GM19397 (cell line): ENCODE data around the gene THOC6.

ENCODE experiments used
- ATAC-seq: cut with Tn5 transposase; IDR thresholded peaks from one replicate; pipeline ENCODE4 v1.9.1; 2021; ENCODE audit warnings: mild to moderate bottlenecking, moderate library complexity; ENCODE audit not compliant: unreplicated experiment

Gene THOC6

GRCh38 chr16:2991566-2992261, 32.1 kb upstream of the THOC6 start:
- ATAC-seq, result no peak

- ATAC-seq, result no peak
Observed at GRCh38 chr16:2992383-2993081, 31.3 kb upstream of the THOC6 start.

GRCh38 chr16:2996298-2996697, 27.5 kb upstream of the THOC6 start:
- no peak for ATAC-seq

- no peak for ATAC-seq
Observed at GRCh38 chr16:2999929-3000328, 23.9 kb upstream of the THOC6 start.

GRCh38 chr16:3000540-3000939, 23.3 kb upstream of the THOC6 start:
- no peak for ATAC-seq

GRCh38 chr16:3001316-3001715, 22.5 kb upstream of the THOC6 start:
- ATAC-seq, result no peak

GRCh38 chr16:3003582-3004270, 20.1 kb upstream of the THOC6 start:
- peak; percentile 91 for ATAC-seq

GRCh38 chr16:3004319-3004718, 19.5 kb upstream of the THOC6 start:
- ATAC-seq, result peak; percentile 10

- no peak for ATAC-seq
Observed at GRCh38 chr16:3004781-3005284, 19.0 kb upstream of the THOC6 start.

GRCh38 chr16:3007059-3007956, 16.5 kb upstream of the THOC6 start:
- no peak for ATAC-seq

GRCh38 chr16:3007957-3008689, 15.7 kb upstream of the THOC6 start:
- ATAC-seq, result no peak

- ATAC-seq, result no peak
Observed at GRCh38 chr16:3008690-3009037, 15.2 kb upstream of the THOC6 start.

- no peak for ATAC-seq
Observed at GRCh38 chr16:3009568-3010390, 14.1 kb upstream of the THOC6 start.

GRCh38 chr16:3010510-3010909, 13.3 kb upstream of the THOC6 start:
- no peak for ATAC-seq

- ATAC-seq, result no peak
Observed at GRCh38 chr16:3012246-3012645, 11.6 kb upstream of the THOC6 start.

GRCh38 chr16:3012828-3013420, 10.9 kb upstream of the THOC6 start, which contains the start of gene CLDN9:
Gene CLDN9, plus strand, starts transcription at chr16:3012923. Its CDS starts 440 bp downstream, at chr16:3013363.
- ATAC-seq, result no peak

GRCh38 chr16:3013491-3013951, 10.3 kb upstream of the THOC6 start:
- no peak for ATAC-seq

GRCh38 chr16:3013998-3014690, 9.7 kb upstream of the THOC6 start:
- ATAC-seq, result no peak
